H1 (cell line): Measurements from ENCODE around the gene GPC3. TPM values are rescaled to one million over a fixed set of nuclear protein-coding genes. Genes with fewer than 3 reads are reported as not detected.

Source experiments
- CTCF ChIA-PET: fragments of 300-600 bp; sonication (Branson Sonifier 250); formaldehyde crosslinking; loops from one replicate; lab custom pipeline; 2021; ENCODE audit not compliant: partially characterized antibody; lab: Charles Lee
- POLR2A ChIA-PET: fragments of 300-600 bp; sonication (Branson Sonifier 250); formaldehyde crosslinking; loops from one replicate; lab custom pipeline; 2021; ENCODE audit warnings: inconsistent platforms; ENCODE audit not compliant: partially characterized antibody; lab: Charles Lee
- DNase-seq, 2 experiments: peaks; one replicate each; pipeline versions ENCODE4 v3.0.0 to v3.0.0-alpha.2; 2010 to 2022; ENCODE audit warnings: low spot score in 2 of 2, low read depth in 1 of 2, mixed read lengths in 1 of 2
- FAIRE-seq: peaks from 2 replicates; lab custom pipeline; 2011; peaks lifted over from hg19 to GRCh38; lab: Jason Lieb, UNC
- H2AFZ ChIP-seq: 2 replicates; pipeline ENCODE4 v1.8.1; 2012; ENCODE audit warnings: low read length, inconsistent platforms
- H2AK5ac ChIP-seq: 2 replicates; pipeline ENCODE4 v1.6.1; 2013; ENCODE audit warnings: low read depth, low read length
- H2BK120ac ChIP-seq: replicated peaks from 2 replicates; pipeline ENCODE3; 2013; ENCODE audit warnings: low read depth, low read length, inconsistent platforms
- H2BK12ac ChIP-seq: 2 replicates; pipeline ENCODE4 v1.6.1; 2013; ENCODE audit warnings: low read depth, low read length
- H2BK15ac ChIP-seq: 2 replicates; pipeline ENCODE4 v1.6.1; 2013; ENCODE audit warnings: low read length
- H2BK20ac ChIP-seq: 2 replicates; pipeline ENCODE4 v1.6.1; 2013; ENCODE audit warnings: low read length
- H2BK5ac ChIP-seq: 2 replicates; pipeline ENCODE4 v1.6.1; 2013; ENCODE audit warnings: low read depth, low read length
- H3K14ac ChIP-seq: 2 replicates; pipeline ENCODE4 v1.6.1; 2013; ENCODE audit warnings: inconsistent platforms; ENCODE audit not compliant: insufficient read length
- H3K18ac ChIP-seq: 2 replicates; pipeline ENCODE4 v1.6.1; 2013; ENCODE audit warnings: low read length; ENCODE audit errors: extremely low read depth
- H3K23ac ChIP-seq: 2 replicates; pipeline ENCODE4 v1.6.1; 2013; ENCODE audit warnings: inconsistent platforms; ENCODE audit not compliant: insufficient read length
- H3K23me2 ChIP-seq: 2 replicates; pipeline ENCODE4 v1.6.1; 2013; ENCODE audit warnings: low read depth, low read length
- H3K27ac ChIP-seq: 2 replicates; pipeline ENCODE4 v1.6.1; 2011; ENCODE audit warnings: low read depth, low read length, inconsistent platforms
- H3K27me3 ChIP-seq, 4 experiments: replicated peaks in 1 of 4; 1 replicate in 1 of 4; 2 replicates in 3 of 4; pipeline versions ENCODE4 v1.6.1 to v1.8.1; 2011 to 2013; ENCODE audit warnings: low read length in 3 of 4, mild to moderate bottlenecking in 3 of 4, inconsistent platforms in 2 of 4, mixed read lengths in 2 of 4, moderate library complexity in 1 of 4; ENCODE audit not compliant: control insufficient read depth in 3 of 4, insufficient read depth in 3 of 4; ENCODE audit errors: extremely low read depth in 1 of 4
- H3K36me3 ChIP-seq, 4 experiments: 2 replicates each; pipeline versions ENCODE4 v1.6.1 to v1.8.1; 2011 to 2013; ENCODE audit warnings: mild to moderate bottlenecking in 4 of 4, low read length in 3 of 4, moderate library complexity in 2 of 4, control low read depth in 1 of 4, inconsistent platforms in 1 of 4; ENCODE audit not compliant: insufficient read depth in 4 of 4, control insufficient read depth in 2 of 4
- H3K4ac ChIP-seq: replicated peaks from 2 replicates; pipeline ENCODE3; 2013; ENCODE audit warnings: low read length, low read depth, mixed read lengths, inconsistent platforms; ENCODE audit not compliant: insufficient read length
- H3K4me1 ChIP-seq, 4 experiments: replicated peaks in 1 of 4; 1 replicate in 1 of 4; 2 replicates in 3 of 4; pipeline versions ENCODE4 v1.6.1 to v1.8.1; 2011 to 2013; ENCODE audit warnings: low read length in 3 of 4, inconsistent platforms in 2 of 4, mixed read lengths in 1 of 4; ENCODE audit not compliant: insufficient read depth in 4 of 4, control insufficient read depth in 3 of 4
- H3K4me2 ChIP-seq, 2 experiments: 2 replicates each; pipeline versions ENCODE4 v1.6.1 to v1.8.1; 2011 to 2013; ENCODE audit warnings: low read depth in 2 of 2, low read length in 2 of 2, control low read depth in 1 of 2, inconsistent platforms in 1 of 2, mild to moderate bottlenecking in 1 of 2; ENCODE audit not compliant: insufficient read depth in 1 of 2
- H3K4me3 ChIP-seq, 4 experiments: fragments of 200-600, 300-600 bp in 1 of 4; sonication (generic), shearing (Covaris generic), sonication (Bioruptor Twin) in 1 of 4; 2 replicates each; pipeline versions ENCODE4 v1.5.1 to v1.8.1; 2011 to 2016; ENCODE audit warnings: low read length in 4 of 4, low read depth in 3 of 4, control low read depth in 2 of 4, inconsistent platforms in 2 of 4, mild to moderate bottlenecking in 2 of 4, mixed read lengths in 1 of 4, moderate library complexity in 1 of 4; ENCODE audit not compliant: insufficient read depth in 2 of 4; ENCODE audit errors: extremely low read depth in 1 of 4
- H3K56ac ChIP-seq: replicated peaks from 2 replicates; pipeline ENCODE3; 2013; ENCODE audit warnings: low read depth, mild to moderate bottlenecking, mixed read lengths, low read length, inconsistent platforms; ENCODE audit not compliant: insufficient read length
- H3K79me1 ChIP-seq: 2 replicates; pipeline ENCODE4 v1.6.1; 2013; ENCODE audit warnings: low read depth, low read length, control low read depth
- H3K79me2 ChIP-seq, 2 experiments: 2 replicates each; pipeline versions ENCODE4 v1.6.1 to v1.8.1; 2012 to 2013; ENCODE audit warnings: low read length in 2 of 2, mild to moderate bottlenecking in 2 of 2, inconsistent platforms in 1 of 2; ENCODE audit not compliant: insufficient read depth in 2 of 2, control insufficient read depth in 1 of 2
- H3K9ac ChIP-seq, 4 experiments: replicated peaks in 1 of 4; 1 replicate in 1 of 4; 2 replicates in 3 of 4; pipeline versions ENCODE4 v1.6.1 to v1.8.1; 2011 to 2013; ENCODE audit warnings: low read depth in 3 of 4, low read length in 3 of 4, control low read depth in 2 of 4, mild to moderate bottlenecking in 2 of 4, moderate library complexity in 2 of 4, inconsistent platforms in 1 of 4; ENCODE audit errors: extremely low read depth in 1 of 4
- H3K9me3 ChIP-seq, 2 experiments: 2 replicates each; pipeline versions ENCODE4 v1.6.1 to v1.8.1; 2012 to 2013; ENCODE audit warnings: mild to moderate bottlenecking in 2 of 2, moderate library complexity in 2 of 2, control low read depth in 1 of 2, inconsistent platforms in 1 of 2, low read depth in 1 of 2, low read length in 1 of 2, mixed read lengths in 1 of 2; ENCODE audit not compliant: insufficient read depth in 2 of 2
- H4K20me1 ChIP-seq, 2 experiments: replicated peaks in 1 of 2; 2 replicates each; pipeline versions ENCODE3 to v1.8.1; 2011 to 2013; ENCODE audit warnings: inconsistent platforms in 2 of 2, low read length in 2 of 2, mild to moderate bottlenecking in 1 of 2; ENCODE audit not compliant: insufficient read depth in 2 of 2, control insufficient read depth in 1 of 2
- H4K5ac ChIP-seq: 2 replicates; pipeline ENCODE4 v1.6.1; 2013; ENCODE audit warnings: low read length, low read depth, mixed read lengths, inconsistent platforms; ENCODE audit not compliant: insufficient read length
- H4K8ac ChIP-seq: 2 replicates; pipeline ENCODE4 v1.8.0; 2013; ENCODE audit warnings: mild to moderate bottlenecking, moderate library complexity, low read length, inconsistent platforms; ENCODE audit not compliant: insufficient read depth; ENCODE audit errors: extremely low read depth
- H4K91ac ChIP-seq: replicated peaks from 2 replicates; pipeline ENCODE3; 2013; ENCODE audit warnings: low read length, mixed read lengths, inconsistent platforms; ENCODE audit not compliant: insufficient read length
- EZH2 ChIP-seq: fragments of 200-600 bp; sonication (generic); IDR thresholded peaks from 2 replicates; pipeline ENCODE4 v1.7.1; 2012; ENCODE audit warnings: low read depth, mild to moderate bottlenecking, moderate library complexity, low read length, inconsistent platforms; ENCODE audit not compliant: severe bottlenecking
- FOSL1 ChIP-seq: IDR thresholded peaks from 2 replicates; pipeline ENCODE4 v1.6.1; 2011; ENCODE audit warnings: mild to moderate bottlenecking, low read depth, low read length, moderate library complexity; ENCODE audit not compliant: insufficient read depth
- GTF2F1 ChIP-seq: IDR thresholded peaks from 2 replicates; pipeline ENCODE4 v1.6.1; 2012; ENCODE audit warnings: low read depth, low read length, improper control_type of control experiment, borderline replicate concordance
- KDM5A ChIP-seq: fragments of 200-600 bp; IDR thresholded peaks from 2 replicates; pipeline ENCODE4 v1.7.1; 2012; ENCODE audit warnings: mild to moderate bottlenecking, low read length, inconsistent platforms, mixed read lengths
- MAFK ChIP-seq: IDR thresholded peaks from 2 replicates; pipeline ENCODE4 v1.6.1; 2012; ENCODE audit warnings: low read depth, mild to moderate bottlenecking, improper control_type of control experiment, low read length
- RAD21 ChIP-seq, 2 experiments: IDR thresholded peaks in 1 of 2; conservative IDR thresholded peaks in 1 of 2; 2 replicates each; pipeline ENCODE4 v1.6.1; 2011; ENCODE audit warnings: low read depth in 2 of 2, low read length in 2 of 2, improper control_type of control experiment in 1 of 2, inconsistent platforms in 1 of 2, mild to moderate bottlenecking in 1 of 2, moderate library complexity in 1 of 2
- RFX5 ChIP-seq: IDR thresholded peaks from 2 replicates; pipeline ENCODE4 v1.6.1; 2011; ENCODE audit warnings: low read depth, low read length, improper control_type of control experiment, borderline replicate concordance
- RXRA ChIP-seq: IDR thresholded peaks from 2 replicates; pipeline ENCODE4 v1.6.1; 2011; ENCODE audit warnings: low read depth, mild to moderate bottlenecking, low read length, moderate library complexity; ENCODE audit not compliant: insufficient read depth
- SAP30 ChIP-seq: fragments of 300-600 bp; sonication (generic); IDR thresholded peaks from 2 replicates; pipeline ENCODE4 v1.7.1; 2012; ENCODE audit warnings: low read length, moderate library complexity, mild to moderate bottlenecking, inconsistent platforms; ENCODE audit not compliant: insufficient read depth, insufficient replicate concordance
- SIRT6 ChIP-seq: IDR thresholded peaks from one replicate; pipeline ENCODE4 v1.7.1; 2012; ENCODE audit warnings: low read length, inconsistent platforms
- SP1 ChIP-seq: IDR thresholded peaks from 2 replicates; pipeline ENCODE4 v1.6.1; 2011; ENCODE audit warnings: low read depth, low read length
- TAF7 ChIP-seq: optimal IDR thresholded peaks from 2 replicates; pipeline ENCODE3; 2011; ENCODE audit warnings: low read depth, mild to moderate bottlenecking, inconsistent platforms, low read length, moderate library complexity, borderline replicate concordance
- TCF12 ChIP-seq: IDR thresholded peaks from 2 replicates; pipeline ENCODE4 v1.6.1; 2011; ENCODE audit warnings: low read depth, mild to moderate bottlenecking, low read length
- WGBS, 2 experiments: shearing (Covaris generic) in 1 of 2; methylation state at CpG; one replicate each; pipeline versions ENCODE4 v1.1.6 to v1.1.7; 2013 to 2015; ENCODE audit warnings: low lambda C conversion rate in 2 of 2, mixed read lengths in 2 of 2, inconsistent platforms in 1 of 2, low coverage in 1 of 2, missing lambda C conversion rate in 1 of 2; ENCODE audit not compliant: insufficient replicate concordance in 2 of 2, insufficient coverage in 1 of 2, insufficient read length in 1 of 2; ENCODE audit errors: extremely low coverage in 1 of 2, missing lambda C conversion rate in 1 of 2; 5-methylcytosine and 5-hydroxymethylcytosine counted together
- polyA plus RNA-seq, 7 experiments: library from polyadenylated mRNA; depleted of rRNA in 3 of 7; stranded (reverse) in 5 of 7; unstranded in 2 of 7; fragments of >200 nt in 5 of 7; fragments of 200-250 nt in 2 of 7; gene quantifications; 1 replicate in 5 of 7; 2 replicates in 1 of 7; 4 replicates in 1 of 7; pipeline versions ENCODE4 v1.2.1 to v1.2.3, GENCODE V29; 2011 to 2013; ENCODE audit warnings: missing spikeins in 2 of 7, mixed read lengths in 2 of 7
- total RNA-seq: library from RNA; stranded (reverse); fragmentation: NEBNext Ultra II Directional; extraction: Animal tissue kit (Norgen Biotek cat#: 25700); gene quantifications from 2 replicates; pipeline ENCODE4 v1.2.1, GENCODE V29; 2021

GPC3 gene
- total and polyA plus RNA-seq, 2 of the 8 experiments (the other 6 are each of a cell fraction or from before 2014, with no cell fraction given), result 64.8 to 71.9 TPM

- no peak overlapping the region for H2BK15ac ChIP-seq
- H3K14ac ChIP-seq, result no peak overlapping the region
- H3K79me2 ChIP-seq, result no peaks in the 10 kb centered on the region
- H2BK120ac ChIP-seq, result no peak overlapping the region
- H3K4me3 ChIP-seq, result no peak overlapping the region
- CTCF ChIA-PET, result interaction anchor here (0.9 to 1.6 kb wide), 2 partner anchors 63 to 171 kb away, joined by 3 to 4 read pairs; no protein-coding TSS in a partner anchor
- H3K56ac ChIP-seq, result no peak overlapping the region
- no peak for FAIRE-seq
- no peak overlapping the region for H3K27ac ChIP-seq
- no peaks in the 10 kb centered on the region for H3K79me1 ChIP-seq
- TF ChIP-seq SAP30, result no peak
- TF ChIP-seq KDM5A, result no peak
- TF ChIP-seq RFX5, result no peak
- no peak for TF ChIP-seq TAF7
- TF ChIP-seq RXRA, result no peak
- TF ChIP-seq TCF12, result no peak
- TF ChIP-seq SIRT6, result no peak
- no peak for TF ChIP-seq MAFK
- TF ChIP-seq SP1, result no peak
- TF ChIP-seq EZH2, result no peak
- no peak for TF ChIP-seq FOSL1
- no peak for TF ChIP-seq GTF2F1
- no peak for TF ChIP-seq RAD21 (IDR thresholded peaks at IDR 0.05 in 1 of 2, conservative IDR thresholded peaks at IDR 0.05 in 1 of 2; ENCODE audit: low read depth in 2 of 2, low read length in 2 of 2)
- TF ChIP-seq, all 59 proteins: peak for 0
- no peak overlapping the region for H2AK5ac ChIP-seq
- no peaks in the 10 kb centered on the region for H3K36me3 ChIP-seq
- H3K4me1 ChIP-seq, result no peaks in the 10 kb centered on the region
- no peak overlapping the region for H3K9ac ChIP-seq
- H2BK12ac ChIP-seq, result no peak overlapping the region
- H3K4ac ChIP-seq, result no peak overlapping the region
- WGBS, 2 experiments, result 90% methylated on average over 2 of the region's 2 CpGs; no CpG with 5 or more reads in 1 of the 2 experiments
- H4K8ac ChIP-seq, result no peak overlapping the region
- no peak overlapping the region for H4K91ac ChIP-seq
- no peak overlapping the region for H4K5ac ChIP-seq
- H2AFZ ChIP-seq, result no peak overlapping the region
- H3K4me2 ChIP-seq, result no peak overlapping the region
- DNase-seq, result no peak
- no peaks in the 10 kb centered on the region for H3K23me2 ChIP-seq
- POLR2A ChIA-PET, result no interaction called here
- H2BK20ac ChIP-seq, result no peak overlapping the region
- H4K20me1 ChIP-seq, result no peaks in the 10 kb centered on the region
- no peak overlapping the region for H2BK5ac ChIP-seq
- H3K9me3 ChIP-seq, result no peaks in the 10 kb centered on the region
- no peak overlapping the region for H3K23ac ChIP-seq
- no peaks in the 10 kb centered on the region for H3K27me3 ChIP-seq
- H3K18ac ChIP-seq, result no peak overlapping the region
Observed at GRCh38 chrX:133850399-133850798, 135.0 kb downstream of the GPC3 start.
